Measurements from ENCODE around the gene MLF2. TPM values are rescaled to one million over a fixed set of nuclear protein-coding genes. Genes with fewer than 3 reads are reported as not detected.
A peak's percentile ranks its signal among the peaks of the same experiment; 100 is the strongest.

Gene MLF2
- total and polyA plus RNA-seq, 2 experiments from 2014 or later: 210 to 508 TPM

DNA sequence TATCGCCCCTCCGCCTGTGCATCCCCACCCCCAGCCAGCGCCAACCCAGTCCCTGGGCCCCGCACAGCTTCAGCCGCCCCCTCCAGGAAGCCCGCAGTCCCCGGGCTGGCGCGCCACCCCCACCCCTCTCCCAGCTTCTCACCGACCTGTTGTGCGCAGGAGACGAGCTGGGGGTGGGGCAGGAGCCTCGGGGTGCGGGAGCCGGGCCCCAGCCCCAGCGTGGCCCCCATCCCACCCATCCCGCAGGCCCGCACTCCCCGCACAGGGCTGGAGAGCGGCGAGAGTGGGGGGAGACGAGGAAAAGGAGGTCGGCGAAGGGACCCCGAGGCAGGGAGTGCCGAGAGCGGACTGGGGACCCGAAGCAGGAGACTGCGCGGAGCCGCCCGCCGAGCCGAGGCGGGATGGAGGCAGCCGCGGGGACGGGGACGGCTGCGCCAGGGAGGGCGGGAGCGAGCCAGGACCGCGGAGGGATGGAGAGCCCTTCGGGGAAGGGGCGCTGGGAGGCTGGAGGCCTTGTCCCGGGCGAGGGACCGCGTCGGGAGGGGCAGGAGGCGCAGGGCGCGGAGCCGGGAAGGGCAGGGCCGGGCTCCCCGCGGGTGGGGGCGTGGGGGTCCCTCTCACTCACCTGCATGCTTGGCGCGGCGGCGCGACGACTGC, 52.8 kb downstream of the MLF2 start:
- Histone ChIP-seq H3K9me3 (ENCODE audit: low read depth) (no peaks in the 10 kb centered on the region), H3K79me2 (no peaks in the 10 kb centered on the region), H3K27me3 (peaks cover 73% of the 10 kb centered on the region), H4K20me1 (ENCODE audit: insufficient read depth, poor library complexity, severe bottlenecking) (no peaks in the 10 kb centered on the region), H3K4me1 (ENCODE audit: insufficient read depth) (peaks cover 10% of the 10 kb centered on the region), H3K4me3 (peak overlapping the region; percentile 58), H3K9me2 (replicated peaks; ENCODE audit: insufficient read depth) (no peaks in the 10 kb centered on the region), H3K27ac (no peak overlapping the region), H2AFZ (peak overlapping the region; percentile 56), H3K4me2 (peak overlapping the region; percentile 96), H3K36me3 (replicated peaks; ENCODE audit: insufficient read depth, low read depth) (no peaks in the 10 kb centered on the region)
- TF ChIP-seq EZH2 (IDR thresholded peaks at IDR 0.05; ENCODE audit: borderline replicate concordance): no peak
- TF ChIP-seq EZH2phosphoT487 (IDR thresholded peaks at IDR 0.05; ENCODE audit: low read depth, severe bottlenecking, unreplicated experiment): no peak
- TF ChIP-seq, protein P1, sequence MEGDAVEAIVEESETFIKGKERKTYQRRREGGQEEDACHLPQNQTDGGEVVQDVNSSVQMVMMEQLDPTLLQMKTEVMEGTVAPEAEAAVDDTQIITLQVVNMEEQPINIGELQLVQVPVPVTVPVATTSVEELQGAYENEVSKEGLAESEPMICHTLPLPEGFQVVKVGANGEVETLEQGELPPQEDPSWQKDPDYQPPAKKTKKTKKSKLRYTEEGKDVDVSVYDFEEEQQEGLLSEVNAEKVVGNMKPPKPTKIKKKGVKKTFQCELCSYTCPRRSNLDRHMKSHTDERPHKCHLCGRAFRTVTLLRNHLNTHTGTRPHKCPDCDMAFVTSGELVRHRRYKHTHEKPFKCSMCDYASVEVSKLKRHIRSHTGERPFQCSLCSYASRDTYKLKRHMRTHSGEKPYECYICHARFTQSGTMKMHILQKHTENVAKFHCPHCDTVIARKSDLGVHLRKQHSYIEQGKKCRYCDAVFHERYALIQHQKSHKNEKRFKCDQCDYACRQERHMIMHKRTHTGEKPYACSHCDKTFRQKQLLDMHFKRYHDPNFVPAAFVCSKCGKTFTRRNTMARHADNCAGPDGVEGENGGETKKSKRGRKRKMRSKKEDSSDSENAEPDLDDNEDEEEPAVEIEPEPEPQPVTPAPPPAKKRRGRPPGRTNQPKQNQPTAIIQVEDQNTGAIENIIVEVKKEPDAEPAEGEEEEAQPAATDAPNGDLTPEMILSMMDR (IDR thresholded peaks at IDR 0.05; ENCODE audit: poor library complexity): no peak
- peak; percentile 40 for DNase-seq (ENCODE audit: low spot score)
- 2% methylated on average over 8 of the region's 65 CpGs for WGBS (ENCODE audit: low lambda C conversion rate, missing lambda C conversion rate)

DNA sequence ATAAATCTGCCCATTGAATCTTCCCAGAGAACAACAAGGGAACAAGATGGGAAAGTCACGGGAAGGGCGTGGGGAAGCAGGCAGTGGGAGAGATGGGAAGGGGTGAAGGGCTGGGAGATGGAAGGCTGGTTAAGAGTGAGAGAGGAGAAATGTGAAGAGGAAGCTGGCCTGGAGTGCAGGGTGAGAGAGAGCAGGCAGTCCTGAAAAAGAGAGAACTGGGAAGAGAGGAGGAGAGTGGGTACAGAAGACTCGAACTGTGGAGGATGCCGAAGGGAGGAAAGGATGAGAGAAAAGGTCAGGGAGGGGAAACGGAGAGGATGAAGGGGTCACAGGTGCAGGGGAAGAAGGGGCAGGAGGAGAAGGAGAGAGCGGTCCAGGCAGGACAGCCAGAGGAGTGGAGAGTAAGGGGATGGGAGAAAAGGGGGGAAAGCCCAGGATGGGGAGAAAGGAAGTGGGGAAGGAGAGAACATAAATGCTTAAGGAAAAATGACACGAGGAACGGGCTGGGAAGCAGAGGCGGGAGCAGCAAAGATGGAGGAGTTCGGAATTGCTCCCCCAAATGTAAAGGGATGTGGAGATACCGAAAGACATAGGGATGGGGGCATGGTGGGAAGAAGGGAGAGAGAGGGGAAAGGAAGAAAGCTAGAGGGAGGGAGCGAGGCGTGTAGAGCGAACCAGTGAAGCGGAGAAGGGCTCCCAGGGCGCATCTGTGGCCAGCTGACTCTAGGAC, 53.5 kb downstream of the MLF2 start:
- Histone ChIP-seq H3K9me3 (ENCODE audit: low read depth) (no peaks in the 10 kb centered on the region), H3K36me3 (replicated peaks; ENCODE audit: insufficient read depth, low read depth) (no peaks in the 10 kb centered on the region), H3K4me2 (peak overlapping the region; percentile 96), H4K20me1 (ENCODE audit: insufficient read depth, poor library complexity, severe bottlenecking) (no peaks in the 10 kb centered on the region), H3K27me3 (peaks cover 69% of the 10 kb centered on the region), H3K4me3 (no peak overlapping the region), H3K9me2 (replicated peaks; ENCODE audit: insufficient read depth) (no peaks in the 10 kb centered on the region), H3K4me1 (ENCODE audit: insufficient read depth) (peaks cover 10% of the 10 kb centered on the region), H3K27ac (no peak overlapping the region), H2AFZ (peak overlapping the region; percentile 56), H3K79me2 (no peaks in the 10 kb centered on the region)
- peak; percentile 31 for TF ChIP-seq EZH2 (IDR thresholded peaks at IDR 0.05; ENCODE audit: borderline replicate concordance)
- TF ChIP-seq, protein P1 (IDR thresholded peaks at IDR 0.05; ENCODE audit: poor library complexity): no peak
- DNase-seq (ENCODE audit: low spot score): no peak
- 24% methylated on average over 11 of the region's 16 CpGs for WGBS (ENCODE audit: low lambda C conversion rate, missing lambda C conversion rate)

DNA sequence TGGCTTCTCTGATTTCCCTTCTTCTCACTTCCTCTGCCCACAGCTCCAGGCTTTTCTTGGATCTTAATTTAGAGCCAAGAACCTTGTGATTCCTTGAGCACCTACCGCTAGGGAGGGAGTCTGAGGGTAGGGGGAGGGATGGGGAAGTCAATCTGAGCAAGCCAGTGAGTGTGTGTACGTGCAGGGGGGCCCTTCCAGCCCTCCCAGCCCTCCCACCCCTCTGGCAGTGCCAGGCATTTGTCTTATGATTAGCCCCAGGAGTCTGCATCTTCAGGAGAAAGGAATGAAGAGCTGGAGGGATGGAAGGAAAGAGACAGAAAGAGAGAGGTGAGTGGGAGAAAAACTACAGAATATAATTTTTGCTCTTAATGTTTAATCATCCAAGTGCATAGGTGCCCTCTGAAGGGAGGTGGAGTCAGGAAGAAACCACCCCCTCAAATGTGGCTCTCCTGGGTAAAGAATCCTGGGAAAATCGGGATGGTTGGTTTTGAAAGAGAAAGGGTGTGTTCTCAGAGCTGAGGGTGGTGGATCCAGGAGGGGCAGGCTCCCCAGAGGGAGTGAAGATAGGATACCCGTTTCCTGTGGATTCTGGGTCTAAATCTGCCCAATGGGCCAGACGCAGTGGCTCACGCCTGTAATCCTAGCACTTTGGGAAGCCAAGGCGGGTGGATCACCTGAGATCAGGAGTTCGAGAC, 54.4 kb downstream of the MLF2 start:
- Histone ChIP-seq H3K9me2 (replicated peaks; ENCODE audit: insufficient read depth) (no peaks in the 10 kb centered on the region), H3K79me2 (no peaks in the 10 kb centered on the region), H2AFZ (no peak overlapping the region), H3K36me3 (replicated peaks; ENCODE audit: insufficient read depth, low read depth) (no peaks in the 10 kb centered on the region), H3K9me3 (ENCODE audit: low read depth) (no peaks in the 10 kb centered on the region), H3K27ac (no peak overlapping the region), H4K20me1 (ENCODE audit: insufficient read depth, poor library complexity, severe bottlenecking) (no peaks in the 10 kb centered on the region), H3K4me3 (no peak overlapping the region), H3K27me3 (peaks cover 59% of the 10 kb centered on the region), H3K4me1 (ENCODE audit: insufficient read depth) (peaks cover 10% of the 10 kb centered on the region), H3K4me2 (no peak overlapping the region)
- 71% methylated on average over 7 of the region's 8 CpGs for WGBS (ENCODE audit: low lambda C conversion rate, missing lambda C conversion rate)
- no peak for DNase-seq (ENCODE audit: low spot score)
- TF ChIP-seq, protein P1 (IDR thresholded peaks at IDR 0.05; ENCODE audit: poor library complexity): no peak
- TF ChIP-seq EZH2phosphoT487 (IDR thresholded peaks at IDR 0.05; ENCODE audit: low read depth, severe bottlenecking, unreplicated experiment): no peak
- no peak for TF ChIP-seq EZH2 (IDR thresholded peaks at IDR 0.05; ENCODE audit: borderline replicate concordance)

Small RNA genes within 50 kb of the gene (small RNA-seq; reads per million reads assigned to genes)
- not detected for gene RNU6-781P

Other genes starting within 250 kb of the MLF2 start
- 1,719 and 1,827 TPM in 2 replicates for gene GAPDH, start 218.6 kb downstream of the MLF2 start, total RNA-seq
- gene GAPDH, start 218.6 kb downstream of the MLF2 start, polyA plus RNA-seq: 2,607 and 2,708 TPM in 2 replicates
- 5.4 and 7.5 TPM in 2 replicates for gene IFFO1, start 197.1 kb downstream of the MLF2 start, total RNA-seq
- gene IFFO1, start 197.1 kb downstream of the MLF2 start, polyA plus RNA-seq: 11.2 and 15.2 TPM in 2 replicates
- 36.1 and 40.3 TPM in 2 replicates for gene NOP2, start 184.8 kb downstream of the MLF2 start, total RNA-seq
- gene NOP2, start 184.8 kb downstream of the MLF2 start, polyA plus RNA-seq: 37.8 and 38.1 TPM in 2 replicates
- 181 and 211 TPM in 2 replicates for gene CHD4, start 145.8 kb downstream of the MLF2 start, total RNA-seq
- 74.1 and 108 TPM in 2 replicates for gene CHD4, start 145.8 kb downstream of the MLF2 start, polyA plus RNA-seq
- gene LPAR5, start 117.2 kb downstream of the MLF2 start, total RNA-seq: 0.60 and 1.0 TPM in 2 replicates
- gene LPAR5, start 117.2 kb downstream of the MLF2 start, polyA plus RNA-seq: 0.34 and 2.0 TPM in 2 replicates
- 0.20 and 0.68 TPM in 2 replicates for gene ACRBP, start 105.7 kb downstream of the MLF2 start, total RNA-seq
- 0.62 and 1.8 TPM in 2 replicates for gene ACRBP, start 105.7 kb downstream of the MLF2 start, polyA plus RNA-seq
- 35.7 and 39.7 TPM in 2 replicates for gene ING4, start 90.0 kb downstream of the MLF2 start, total RNA-seq
- gene ING4, start 90.0 kb downstream of the MLF2 start, polyA plus RNA-seq: 38.9 and 42.9 TPM in 2 replicates
- 33.8 and 34.5 TPM in 2 replicates for gene ZNF384, start 63.8 kb downstream of the MLF2 start, total RNA-seq
- 35.8 and 41.8 TPM in 2 replicates for gene ZNF384, start 63.8 kb downstream of the MLF2 start, polyA plus RNA-seq
- 0.16 and 0.17 TPM in 2 replicates for gene PIANP, start 52.3 kb downstream of the MLF2 start, total RNA-seq
- gene PIANP, start 52.3 kb downstream of the MLF2 start, polyA plus RNA-seq: 0.95 and 1.0 TPM in 2 replicates
- 46.9 and 56.7 TPM in 2 replicates for gene COPS7A, start 29.1 kb downstream of the MLF2 start, total RNA-seq
- 65.2 and 73.6 TPM in 2 replicates for gene COPS7A, start 29.1 kb downstream of the MLF2 start, polyA plus RNA-seq
- 179 and 180 TPM in 2 replicates for gene PTMS, start 13.2 kb upstream of the MLF2 start, total RNA-seq
- gene PTMS, start 13.2 kb upstream of the MLF2 start, polyA plus RNA-seq: 282 and 315 TPM in 2 replicates
- 0.52 and 0.70 TPM in 2 replicates for gene LAG3, start 19.4 kb upstream of the MLF2 start, total RNA-seq
- gene LAG3, start 19.4 kb upstream of the MLF2 start, polyA plus RNA-seq: 0.91 and 1.2 TPM in 2 replicates
- 2.4 and 2.7 TPM in 2 replicates for gene CD4, start 36.4 kb upstream of the MLF2 start, total RNA-seq
- 2.7 and 6.4 TPM in 2 replicates for gene CD4, start 36.4 kb upstream of the MLF2 start, polyA plus RNA-seq
- 1.2 and 2.3 TPM in 2 replicates for gene GPR162, start 68.7 kb upstream of the MLF2 start, total RNA-seq
- gene GPR162, start 68.7 kb upstream of the MLF2 start, polyA plus RNA-seq: 2.3 and 6.2 TPM in 2 replicates
- gene P3H3, start 75.3 kb upstream of the MLF2 start, total RNA-seq: 19.6 and 38.1 TPM in 2 replicates
- 38.6 and 47.3 TPM in 2 replicates for gene P3H3, start 75.3 kb upstream of the MLF2 start, polyA plus RNA-seq
- 1.6 and 2.6 TPM in 2 replicates for gene GNB3, start 87.8 kb upstream of the MLF2 start, total RNA-seq
- gene GNB3, start 87.8 kb upstream of the MLF2 start, polyA plus RNA-seq: 10.2 and 19.1 TPM in 2 replicates
- 7.5 and 8.5 TPM in 2 replicates for gene CDCA3, start 98.1 kb upstream of the MLF2 start, total RNA-seq
- gene CDCA3, start 98.1 kb upstream of the MLF2 start, polyA plus RNA-seq: 18.2 and 20.6 TPM in 2 replicates
- gene USP5, start 99.0 kb upstream of the MLF2 start, total RNA-seq: 60.5 and 61.6 TPM in 2 replicates
- 73.7 and 78.9 TPM in 2 replicates for gene USP5, start 99.0 kb upstream of the MLF2 start, polyA plus RNA-seq
- gene TPI1, start 114.4 kb upstream of the MLF2 start, total RNA-seq: 571 and 614 TPM in 2 replicates
- gene TPI1, start 114.4 kb upstream of the MLF2 start, polyA plus RNA-seq: 891 and 918 TPM in 2 replicates
- 10.8 and 14.1 TPM in 2 replicates for gene SPSB2, start 120.2 kb upstream of the MLF2 start, total RNA-seq
- gene SPSB2, start 120.2 kb upstream of the MLF2 start, polyA plus RNA-seq: 11.0 and 13.8 TPM in 2 replicates
- gene LRRC23, start 151.7 kb upstream of the MLF2 start, total RNA-seq: 8.2 and 9.3 TPM in 2 replicates
- 9.9 and 12.9 TPM in 2 replicates for gene LRRC23, start 151.7 kb upstream of the MLF2 start, polyA plus RNA-seq
- 11.1 and 11.8 TPM in 2 replicates for gene ENO2, start 161.4 kb upstream of the MLF2 start, total RNA-seq
- gene ENO2, start 161.4 kb upstream of the MLF2 start, polyA plus RNA-seq: 14.2 and 18.8 TPM in 2 replicates
- 11.1 and 15.8 TPM in 2 replicates for gene ATN1, start 174.8 kb upstream of the MLF2 start, total RNA-seq
- 32.7 and 43.7 TPM in 2 replicates for gene ATN1, start 174.8 kb upstream of the MLF2 start, polyA plus RNA-seq
- not detected in 2 replicates for gene RNU7-1, start 190.7 kb upstream of the MLF2 start, total RNA-seq
- not detected in 2 replicates for gene RNU7-1, start 190.7 kb upstream of the MLF2 start, polyA plus RNA-seq
- 219 and 289 TPM in 2 replicates for gene C12orf57, start 190.9 kb upstream of the MLF2 start, total RNA-seq
- gene C12orf57, start 190.9 kb upstream of the MLF2 start, polyA plus RNA-seq: 217 and 219 TPM in 2 replicates
- 14.5 and 17.2 TPM in 2 replicates for gene PTPN6, start 198.2 kb upstream of the MLF2 start, total RNA-seq
- 20.8 and 25.4 TPM in 2 replicates for gene PTPN6, start 198.2 kb upstream of the MLF2 start, polyA plus RNA-seq
- 186 and 197 TPM in 2 replicates for gene PHB2, start 217.5 kb upstream of the MLF2 start, total RNA-seq
- gene PHB2, start 217.5 kb upstream of the MLF2 start, polyA plus RNA-seq: 142 and 143 TPM in 2 replicates
- 24.3 and 26.8 TPM in 2 replicates for gene EMG1, start 217.8 kb upstream of the MLF2 start, total RNA-seq
- gene EMG1, start 217.8 kb upstream of the MLF2 start, polyA plus RNA-seq: 50.3 and 51.8 TPM in 2 replicates